Mammary epithelial cell (primary cell): ENCODE measurements around the gene SRC.

Experiments used
- EZH2 ChIP-seq: IDR thresholded peaks from 2 replicates; pipeline ENCODE4 v1.6.1; 2012; ENCODE audit warnings: low read length, inconsistent platforms, borderline replicate concordance
- TF ChIP-seq, protein P1 (sequence below), 2 donors: IDR thresholded peaks in 1 of 2; conservative IDR thresholded peaks in 1 of 2; 2 replicates each; pipeline ENCODE4 v1.5.1; 2011 to 2012; ENCODE audit warnings: inconsistent platforms in 2 of 2, low read length in 2 of 2, mild to moderate bottlenecking in 2 of 2, control low read depth in 1 of 2, low read depth in 1 of 2; ENCODE audit not compliant: insufficient read depth in 1 of 2; ENCODE audit errors: extremely low read depth in 1 of 2

DNA sequence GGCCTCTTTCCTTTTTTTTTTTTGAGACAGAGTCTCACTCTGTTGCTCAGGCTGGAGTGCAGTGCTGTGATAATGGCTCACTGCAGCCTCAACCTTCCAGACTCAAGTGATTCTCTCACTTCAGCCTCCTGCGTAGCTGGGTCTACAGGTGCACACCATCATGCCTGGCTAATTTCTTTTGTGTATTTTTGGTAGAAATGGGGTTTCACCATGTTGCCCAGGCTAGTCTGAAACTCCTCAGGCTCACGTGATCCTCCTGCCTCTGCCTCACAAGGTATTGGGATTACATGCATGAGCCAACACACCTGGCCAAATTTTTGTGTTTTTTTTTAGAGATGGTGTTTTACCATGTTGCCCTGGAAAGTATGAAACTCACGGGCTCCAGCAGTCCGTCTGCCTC, 29.3 kb downstream of the SRC start:
- TF ChIP-seq, protein P1, sequence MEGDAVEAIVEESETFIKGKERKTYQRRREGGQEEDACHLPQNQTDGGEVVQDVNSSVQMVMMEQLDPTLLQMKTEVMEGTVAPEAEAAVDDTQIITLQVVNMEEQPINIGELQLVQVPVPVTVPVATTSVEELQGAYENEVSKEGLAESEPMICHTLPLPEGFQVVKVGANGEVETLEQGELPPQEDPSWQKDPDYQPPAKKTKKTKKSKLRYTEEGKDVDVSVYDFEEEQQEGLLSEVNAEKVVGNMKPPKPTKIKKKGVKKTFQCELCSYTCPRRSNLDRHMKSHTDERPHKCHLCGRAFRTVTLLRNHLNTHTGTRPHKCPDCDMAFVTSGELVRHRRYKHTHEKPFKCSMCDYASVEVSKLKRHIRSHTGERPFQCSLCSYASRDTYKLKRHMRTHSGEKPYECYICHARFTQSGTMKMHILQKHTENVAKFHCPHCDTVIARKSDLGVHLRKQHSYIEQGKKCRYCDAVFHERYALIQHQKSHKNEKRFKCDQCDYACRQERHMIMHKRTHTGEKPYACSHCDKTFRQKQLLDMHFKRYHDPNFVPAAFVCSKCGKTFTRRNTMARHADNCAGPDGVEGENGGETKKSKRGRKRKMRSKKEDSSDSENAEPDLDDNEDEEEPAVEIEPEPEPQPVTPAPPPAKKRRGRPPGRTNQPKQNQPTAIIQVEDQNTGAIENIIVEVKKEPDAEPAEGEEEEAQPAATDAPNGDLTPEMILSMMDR (conservative IDR thresholded peaks at IDR 0.05 in 1 of 2, IDR thresholded peaks at IDR 0.05 in 1 of 2; ENCODE audit: extremely low read depth in 1 of 2, insufficient read depth in 1 of 2, low read depth in 1 of 2, low read length in 2 of 2): no peak
- no peak for TF ChIP-seq EZH2
